ENCODE measurements around the gene PGBD5. TPM values are rescaled to one million over a fixed set of nuclear protein-coding genes. Genes with fewer than 3 reads are reported as not detected.

PGBD5 gene
- total and polyA plus RNA-seq, 2 experiments from 2014 or later = 0.40 to 1.2 TPM

DNA sequence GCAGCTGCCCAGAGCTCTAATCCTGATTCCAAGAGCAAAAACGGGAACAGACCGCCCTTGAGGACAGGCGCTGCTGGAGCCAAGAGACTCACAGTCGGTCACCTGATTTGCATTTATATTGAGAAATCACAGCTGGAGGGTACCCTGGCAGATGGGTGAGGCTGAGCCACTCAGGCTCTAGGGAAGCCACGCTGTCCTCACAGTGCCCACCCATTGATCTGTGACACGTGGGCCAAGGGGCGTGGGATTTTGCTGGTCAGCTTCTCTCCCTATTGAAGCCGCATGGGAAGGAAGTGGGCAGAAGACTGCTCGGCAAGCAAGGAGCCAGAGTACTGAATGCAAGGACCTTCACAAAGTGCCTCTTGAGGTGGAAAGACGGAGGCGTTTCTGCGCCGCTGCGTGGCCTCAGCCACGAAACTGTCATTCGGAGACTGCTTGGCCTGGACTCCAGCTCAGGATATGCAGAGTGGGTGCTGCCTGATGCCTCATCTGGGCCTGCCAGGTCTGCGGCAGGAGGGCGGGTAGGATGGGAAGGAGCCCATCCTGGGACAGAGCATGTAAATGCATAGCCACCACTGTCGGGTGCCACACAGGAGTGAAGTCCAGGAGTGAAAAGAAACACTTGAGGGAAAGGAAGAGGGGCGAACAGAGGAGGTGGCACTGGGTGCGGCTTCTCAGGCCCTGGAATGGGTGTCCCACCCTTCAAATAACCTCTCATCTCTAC is 139.8 kb downstream of the PGBD5 start:
- no peak for DNase-seq (ENCODE audit: low read depth in 1 of 2, low spot score in 1 of 2)
- TF ChIP-seq, protein P1, sequence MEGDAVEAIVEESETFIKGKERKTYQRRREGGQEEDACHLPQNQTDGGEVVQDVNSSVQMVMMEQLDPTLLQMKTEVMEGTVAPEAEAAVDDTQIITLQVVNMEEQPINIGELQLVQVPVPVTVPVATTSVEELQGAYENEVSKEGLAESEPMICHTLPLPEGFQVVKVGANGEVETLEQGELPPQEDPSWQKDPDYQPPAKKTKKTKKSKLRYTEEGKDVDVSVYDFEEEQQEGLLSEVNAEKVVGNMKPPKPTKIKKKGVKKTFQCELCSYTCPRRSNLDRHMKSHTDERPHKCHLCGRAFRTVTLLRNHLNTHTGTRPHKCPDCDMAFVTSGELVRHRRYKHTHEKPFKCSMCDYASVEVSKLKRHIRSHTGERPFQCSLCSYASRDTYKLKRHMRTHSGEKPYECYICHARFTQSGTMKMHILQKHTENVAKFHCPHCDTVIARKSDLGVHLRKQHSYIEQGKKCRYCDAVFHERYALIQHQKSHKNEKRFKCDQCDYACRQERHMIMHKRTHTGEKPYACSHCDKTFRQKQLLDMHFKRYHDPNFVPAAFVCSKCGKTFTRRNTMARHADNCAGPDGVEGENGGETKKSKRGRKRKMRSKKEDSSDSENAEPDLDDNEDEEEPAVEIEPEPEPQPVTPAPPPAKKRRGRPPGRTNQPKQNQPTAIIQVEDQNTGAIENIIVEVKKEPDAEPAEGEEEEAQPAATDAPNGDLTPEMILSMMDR (IDR thresholded peaks at IDR 0.05; ENCODE audit: low read depth, low read length) = no peak
- Histone ChIP-seq H3K27ac (no peak overlapping the region), H3K4me1 (ENCODE audit: low read depth) (no peaks in the 10 kb centered on the region), H3K4me3 (no peak overlapping the region), H3K36me3 (no peaks in the 10 kb centered on the region), H3K27me3 (peaks cover 5% of the 10 kb centered on the region), H3K9me3 (ENCODE audit: low read depth) (no peaks in the 10 kb centered on the region)

DNA sequence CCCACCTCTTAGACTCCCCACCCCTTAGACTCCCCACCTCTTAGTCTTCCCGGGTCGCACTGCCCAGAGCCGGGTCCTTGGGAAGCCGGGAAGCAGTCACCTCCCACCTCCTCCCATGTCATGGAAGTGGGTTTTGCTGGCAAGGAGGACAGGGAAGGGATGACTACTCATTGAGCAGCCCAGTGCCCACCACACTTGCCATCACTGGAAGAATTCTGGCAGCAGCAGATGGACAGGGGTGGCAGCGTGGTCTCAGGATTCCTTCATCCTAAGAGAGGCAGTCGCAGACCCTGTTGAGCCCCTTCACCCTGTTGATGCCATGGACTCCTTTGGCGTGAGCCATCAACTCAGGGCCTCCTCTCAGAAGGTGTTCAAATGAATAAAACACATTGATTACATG is 140.8 kb downstream of the PGBD5 start:
- H3K27ac ChIP-seq = no peak overlapping the region
- TF ChIP-seq, protein P1 (IDR thresholded peaks at IDR 0.05; ENCODE audit: low read depth, low read length) = no peak
- no peak overlapping the region for H3K4me3 ChIP-seq
- H3K36me3 ChIP-seq = no peaks in the 10 kb centered on the region
- no peak for DNase-seq (ENCODE audit: low read depth in 1 of 2, low spot score in 1 of 2)
- H3K9me3 ChIP-seq (ENCODE audit: low read depth) = no peaks in the 10 kb centered on the region
- no peaks in the 10 kb centered on the region for H3K27me3 ChIP-seq
- H3K4me1 ChIP-seq (ENCODE audit: low read depth) = no peaks in the 10 kb centered on the region

DNA sequence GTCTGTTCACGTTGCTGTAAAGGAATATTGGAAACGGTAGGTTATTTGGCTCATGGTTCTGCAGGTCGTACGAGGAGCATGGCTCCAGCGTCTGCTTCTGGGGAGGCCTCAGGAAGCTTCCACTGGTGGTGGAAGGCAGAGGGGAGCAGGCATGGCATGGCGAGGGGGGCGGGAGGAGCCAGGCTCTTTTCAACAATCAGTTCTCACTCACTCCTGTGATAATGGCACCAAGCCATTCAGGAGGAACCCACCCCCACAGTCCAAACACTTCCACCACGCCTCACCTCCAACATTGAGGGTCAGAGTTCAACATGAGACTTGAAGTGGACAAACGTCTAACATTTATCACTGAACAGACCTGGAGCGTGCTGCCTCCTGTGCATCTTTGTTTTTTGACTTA is 141.2 kb downstream of the PGBD5 start:
- Histone ChIP-seq H3K4me3 (no peak overlapping the region), H3K27me3 (no peaks in the 10 kb centered on the region), H3K4me1 (ENCODE audit: low read depth) (no peaks in the 10 kb centered on the region), H3K36me3 (no peaks in the 10 kb centered on the region), H3K9me3 (ENCODE audit: low read depth) (no peaks in the 10 kb centered on the region), H3K27ac (no peak overlapping the region)
- TF ChIP-seq, protein P1 (IDR thresholded peaks at IDR 0.05; ENCODE audit: low read depth, low read length) = no peak
- DNase-seq (ENCODE audit: low read depth in 1 of 2, low spot score in 1 of 2) = no peak

DNA sequence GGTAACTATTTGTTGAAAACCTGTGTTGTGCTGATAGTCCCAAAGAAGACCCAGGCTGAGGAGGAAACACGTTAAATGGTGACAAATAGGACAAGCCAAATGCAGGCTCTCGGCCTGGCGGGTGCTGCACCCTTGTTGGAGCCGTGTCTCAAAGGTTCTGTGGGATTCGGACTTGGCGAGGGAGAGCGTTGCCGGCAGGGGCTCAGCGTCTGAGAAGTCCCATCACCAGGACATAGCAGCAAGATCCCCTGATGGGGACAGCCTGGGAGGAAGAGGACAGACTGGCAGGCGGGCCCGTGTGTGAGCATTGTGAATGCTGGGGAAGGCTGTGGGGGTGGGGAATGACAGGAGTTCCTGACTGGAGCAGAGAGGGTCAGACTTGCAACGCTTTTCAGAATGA is 142.5 kb downstream of the PGBD5 start:
- Histone ChIP-seq H3K36me3 (peaks cover 3% of the 10 kb centered on the region), H3K4me3 (no peak overlapping the region), H3K4me1 (ENCODE audit: low read depth) (no peaks in the 10 kb centered on the region), H3K27ac (no peak overlapping the region), H3K9me3 (ENCODE audit: low read depth) (no peaks in the 10 kb centered on the region), H3K27me3 (no peaks in the 10 kb centered on the region)
- DNase-seq (ENCODE audit: low read depth in 1 of 2, low spot score in 1 of 2) = no peak
- TF ChIP-seq, protein P1 (IDR thresholded peaks at IDR 0.05; ENCODE audit: low read depth, low read length) = no peak

DNA sequence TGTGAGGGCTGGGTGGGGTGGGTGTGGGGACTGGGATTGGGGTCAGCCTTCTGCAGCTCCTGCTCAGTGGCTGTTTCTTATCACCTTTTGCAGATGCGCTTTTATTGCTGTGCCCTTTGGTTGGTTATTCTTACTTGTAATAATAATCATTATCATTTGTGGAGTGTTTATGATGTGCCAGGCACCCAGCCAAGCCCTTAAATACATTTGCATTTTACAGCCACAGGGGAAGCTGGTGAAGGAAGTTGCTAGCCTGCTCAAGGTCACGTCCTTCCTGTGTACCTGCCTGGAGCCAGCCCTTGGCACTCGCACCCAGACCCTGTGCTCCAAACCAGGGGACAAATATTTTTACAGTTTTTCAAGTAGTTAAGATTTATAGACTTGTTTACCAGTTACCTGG is 144.0 kb downstream of the PGBD5 start:
- H3K27ac ChIP-seq = no peak overlapping the region
- H3K9me3 ChIP-seq (ENCODE audit: low read depth) = no peaks in the 10 kb centered on the region
- H3K4me1 ChIP-seq (ENCODE audit: low read depth) = peaks cover 7% of the 10 kb centered on the region
- no peak overlapping the region for H3K4me3 ChIP-seq
- no peaks in the 10 kb centered on the region for H3K27me3 ChIP-seq
- DNase-seq (ENCODE audit: low read depth in 1 of 2, low spot score in 1 of 2) = no peak
- H3K36me3 ChIP-seq = peaks cover 3% of the 10 kb centered on the region
- TF ChIP-seq, protein P1 (IDR thresholded peaks at IDR 0.05; ENCODE audit: low read depth, low read length) = no peak
